Measurements from ENCODE around the gene HGFAC. TPM values are rescaled to one million over a fixed set of nuclear protein-coding genes. Genes with fewer than 3 reads are reported as not detected.

The HGFAC gene
- total and polyA plus RNA-seq, 10 of the 15 experiments (the other 5 are each of a cell fraction or from before 2014, with no cell fraction given), result 0.38 TPM; not detected in 9

DNA sequence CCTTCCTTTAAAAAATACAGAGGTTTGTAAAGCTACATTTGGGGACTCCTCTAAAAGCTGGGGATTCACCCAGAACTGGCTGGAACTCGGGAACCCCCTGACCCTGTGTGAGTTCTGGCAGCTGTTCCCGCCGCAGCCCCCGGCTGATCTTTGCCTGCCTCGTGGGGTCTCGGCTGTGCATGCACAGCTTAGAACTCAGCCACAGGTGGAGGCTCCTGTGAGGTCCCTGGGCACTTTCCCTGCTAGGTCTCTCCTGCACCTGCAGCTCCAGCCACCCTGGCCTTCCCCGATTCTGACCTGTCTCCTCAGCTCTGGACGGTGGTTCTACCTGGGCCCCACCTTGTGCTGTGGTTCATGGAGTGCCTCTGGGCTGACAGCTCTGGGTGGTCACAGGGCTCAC, 48.6 kb upstream of the HGFAC start (continued):
- TF ChIP-seq, protein P1, sequence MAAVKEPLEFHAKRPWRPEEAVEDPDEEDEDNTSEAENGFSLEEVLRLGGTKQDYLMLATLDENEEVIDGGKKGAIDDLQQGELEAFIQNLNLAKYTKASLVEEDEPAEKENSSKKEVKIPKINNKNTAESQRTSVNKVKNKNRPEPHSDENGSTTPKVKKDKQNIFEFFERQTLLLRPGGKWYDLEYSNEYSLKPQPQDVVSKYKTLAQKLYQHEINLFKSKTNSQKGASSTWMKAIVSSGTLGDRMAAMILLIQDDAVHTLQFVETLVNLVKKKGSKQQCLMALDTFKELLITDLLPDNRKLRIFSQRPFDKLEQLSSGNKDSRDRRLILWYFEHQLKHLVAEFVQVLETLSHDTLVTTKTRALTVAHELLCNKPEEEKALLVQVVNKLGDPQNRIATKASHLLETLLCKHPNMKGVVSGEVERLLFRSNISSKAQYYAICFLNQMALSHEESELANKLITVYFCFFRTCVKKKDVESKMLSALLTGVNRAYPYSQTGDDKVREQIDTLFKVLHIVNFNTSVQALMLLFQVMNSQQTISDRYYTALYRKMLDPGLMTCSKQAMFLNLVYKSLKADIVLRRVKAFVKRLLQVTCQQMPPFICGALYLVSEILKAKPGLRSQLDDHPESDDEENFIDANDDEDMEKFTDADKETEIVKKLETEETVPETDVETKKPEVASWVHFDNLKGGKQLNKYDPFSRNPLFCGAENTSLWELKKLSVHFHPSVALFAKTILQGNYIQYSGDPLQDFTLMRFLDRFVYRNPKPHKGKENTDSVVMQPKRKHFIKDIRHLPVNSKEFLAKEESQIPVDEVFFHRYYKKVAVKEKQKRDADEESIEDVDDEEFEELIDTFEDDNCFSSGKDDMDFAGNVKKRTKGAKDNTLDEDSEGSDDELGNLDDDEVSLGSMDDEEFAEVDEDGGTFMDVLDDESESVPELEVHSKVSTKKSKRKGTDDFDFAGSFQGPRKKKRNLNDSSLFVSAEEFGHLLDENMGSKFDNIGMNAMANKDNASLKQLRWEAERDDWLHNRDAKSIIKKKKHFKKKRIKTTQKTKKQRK (IDR thresholded peaks at IDR 0.05; ENCODE audit: low read depth, low read length), result no peak
- TF ChIP-seq, protein P2, sequence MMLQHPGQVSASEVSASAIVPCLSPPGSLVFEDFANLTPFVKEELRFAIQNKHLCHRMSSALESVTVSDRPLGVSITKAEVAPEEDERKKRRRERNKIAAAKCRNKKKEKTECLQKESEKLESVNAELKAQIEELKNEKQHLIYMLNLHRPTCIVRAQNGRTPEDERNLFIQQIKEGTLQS (IDR thresholded peaks at IDR 0.05; ENCODE audit: borderline replicate concordance, extremely low read depth, low read depth, low read length), result no peak

DNA sequence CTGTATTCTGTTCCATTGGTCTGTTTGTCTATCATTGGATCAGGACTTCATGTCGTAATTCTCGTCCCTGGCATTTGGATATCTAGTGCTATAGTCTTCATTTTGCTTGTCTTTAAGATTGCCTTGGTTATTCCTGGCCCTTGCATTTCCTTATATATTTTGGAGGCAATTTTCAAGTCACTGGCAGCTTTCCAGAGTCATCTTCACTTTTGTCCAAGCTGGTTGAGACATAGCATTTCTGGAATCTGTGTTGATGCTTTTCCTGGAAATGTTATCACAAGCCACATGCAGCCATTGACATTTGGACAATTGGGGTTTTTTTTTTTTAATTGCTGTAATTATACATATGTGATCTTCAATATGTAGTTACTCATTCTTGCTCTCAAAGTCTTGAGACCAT, 45.2 kb upstream of the HGFAC start:
- 0% methylated on average over 2 of the region's 2 CpGs for WGBS (ENCODE audit: insufficient coverage, insufficient replicate concordance, low lambda C conversion rate, missing lambda C conversion rate)
- ChIA-PET POLR2A (no interaction called here), SMC1A (ENCODE audit: uncharacterized antibody, unreplicated experiment) (no interaction called here), RAD21 (ENCODE audit: unreplicated experiment) (no interaction called here), CTCF (no interaction called here)
- in situ Hi-C loops (cut with MboI) (no loop called here), intact Hi-C loops (cut with micrococcal nuclease; ENCODE audit: unreplicated experiment) (no loop called here)
- no peaks in the 10 kb centered on the region for H3K36me3 ChIP-seq (ENCODE audit: control insufficient read depth in 2 of 2, insufficient read depth in 2 of 2, low read length in 1 of 2)
- BruUV-seq (replicated peaks), result no TSS peak
- no peaks in the 10 kb centered on the region for H4K20me1 ChIP-seq (ENCODE audit: control insufficient read depth, insufficient read depth)
- H3K27ac ChIP-seq (ENCODE audit: control insufficient read depth, insufficient read depth), result no peak overlapping the region
- no peak overlapping the region for H2AFZ ChIP-seq (ENCODE audit: control insufficient read depth, low read depth, low read length)
- H3K9me3 ChIP-seq (replicated peaks; ENCODE audit: control insufficient read depth, insufficient read depth, low read length), result no peaks in the 10 kb centered on the region; the same call in 2 of the 3 replicates
- DNase-seq (ENCODE audit: low read depth, low spot score) (no peak), ATAC-seq (no peak), FAIRE-seq (no peak)
- no peak overlapping the region for H3K4me3 ChIP-seq
- H3K9ac ChIP-seq (ENCODE audit: control insufficient read depth, insufficient read depth, low read length), result no peak overlapping the region
- no peaks in the 10 kb centered on the region for H3K27me3 ChIP-seq (replicated peaks in 1 of 2; ENCODE audit: control insufficient read depth in 2 of 2, insufficient read depth in 2 of 2, low read length in 1 of 2)
- no peaks in the 10 kb centered on the region for H3K79me2 ChIP-seq (ENCODE audit: control insufficient read depth, insufficient read depth, low read length)
- H3K4me1 ChIP-seq (ENCODE audit: control insufficient read depth, insufficient read depth, low read length), result no peaks in the 10 kb centered on the region; the same call in 1 of the 2 replicates
- H3K4me2 ChIP-seq (ENCODE audit: control insufficient read depth, insufficient read depth), result no peak overlapping the region
- TF ChIP-seq EGR1 (IDR thresholded peaks at IDR 0.05; ENCODE audit: borderline replicate concordance in 1 of 2, low read depth in 2 of 2, low read length in 2 of 2), result no peak
- no peak for TF ChIP-seq CBX3 (IDR thresholded peaks at IDR 0.05; ENCODE audit: borderline replicate concordance, low read depth)
- TF ChIP-seq EP300 (IDR thresholded peaks at IDR 0.05; ENCODE audit: borderline replicate concordance in 1 of 2, control insufficient read depth in 1 of 2, low read depth in 2 of 2, low read length in 2 of 2), result no peak
- TF ChIP-seq POLR2AphosphoS2 (IDR thresholded peaks at IDR 0.05; ENCODE audit: low read depth, low read length), result no peak
- no peak for TF ChIP-seq FOS (IDR thresholded peaks at IDR 0.05; ENCODE audit: borderline replicate concordance, extremely low read depth, insufficient read length)
- TF ChIP-seq GABPA (IDR thresholded peaks at IDR 0.05; ENCODE audit: low read depth), result no peak
- TF ChIP-seq, protein P3, sequence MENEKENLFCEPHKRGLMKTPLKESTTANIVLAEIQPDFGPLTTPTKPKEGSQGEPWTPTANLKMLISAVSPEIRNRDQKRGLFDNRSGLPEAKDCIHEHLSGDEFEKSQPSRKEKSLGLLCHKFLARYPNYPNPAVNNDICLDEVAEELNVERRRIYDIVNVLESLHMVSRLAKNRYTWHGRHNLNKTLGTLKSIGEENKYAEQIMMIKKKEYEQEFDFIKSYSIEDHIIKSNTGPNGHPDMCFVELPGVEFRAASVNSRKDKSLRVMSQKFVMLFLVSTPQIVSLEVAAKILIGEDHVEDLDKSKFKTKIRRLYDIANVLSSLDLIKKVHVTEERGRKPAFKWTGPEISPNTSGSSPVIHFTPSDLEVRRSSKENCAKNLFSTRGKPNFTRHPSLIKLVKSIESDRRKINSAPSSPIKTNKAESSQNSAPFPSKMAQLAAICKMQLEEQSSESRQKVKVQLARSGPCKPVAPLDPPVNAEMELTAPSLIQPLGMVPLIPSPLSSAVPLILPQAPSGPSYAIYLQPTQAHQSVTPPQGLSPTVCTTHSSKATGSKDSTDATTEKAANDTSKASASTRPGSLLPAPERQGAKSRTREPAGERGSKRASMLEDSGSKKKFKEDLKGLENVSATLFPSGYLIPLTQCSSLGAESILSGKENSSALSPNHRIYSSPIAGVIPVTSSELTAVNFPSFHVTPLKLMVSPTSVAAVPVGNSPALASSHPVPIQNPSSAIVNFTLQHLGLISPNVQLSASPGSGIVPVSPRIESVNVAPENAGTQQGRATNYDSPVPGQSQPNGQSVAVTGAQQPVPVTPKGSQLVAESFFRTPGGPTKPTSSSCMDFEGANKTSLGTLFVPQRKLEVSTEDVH (IDR thresholded peaks at IDR 0.05; ENCODE audit: low read depth, partially characterized antibody), result no peak
- TF ChIP-seq STAT1 (conservative IDR thresholded peaks at IDR 0.05), result no peak
- no peak for TF ChIP-seq POU2F2 (IDR thresholded peaks at IDR 0.05; ENCODE audit: borderline replicate concordance, low read depth, low read length)
- TF ChIP-seq, protein P4, sequence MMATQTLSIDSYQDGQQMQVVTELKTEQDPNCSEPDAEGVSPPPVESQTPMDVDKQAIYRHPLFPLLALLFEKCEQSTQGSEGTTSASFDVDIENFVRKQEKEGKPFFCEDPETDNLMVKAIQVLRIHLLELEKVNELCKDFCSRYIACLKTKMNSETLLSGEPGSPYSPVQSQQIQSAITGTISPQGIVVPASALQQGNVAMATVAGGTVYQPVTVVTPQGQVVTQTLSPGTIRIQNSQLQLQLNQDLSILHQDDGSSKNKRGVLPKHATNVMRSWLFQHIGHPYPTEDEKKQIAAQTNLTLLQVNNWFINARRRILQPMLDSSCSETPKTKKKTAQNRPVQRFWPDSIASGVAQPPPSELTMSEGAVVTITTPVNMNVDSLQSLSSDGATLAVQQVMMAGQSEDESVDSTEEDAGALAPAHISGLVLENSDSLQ (IDR thresholded peaks at IDR 0.05), result no peak
- TF ChIP-seq CEBPB (IDR thresholded peaks at IDR 0.05; ENCODE audit: borderline replicate concordance in 1 of 2, low read depth in 2 of 2, low read length in 2 of 2), result no peak
- no peak for TF ChIP-seq SMAD5 (IDR thresholded peaks at IDR 0.05; ENCODE audit: low read depth)
- TF ChIP-seq KAT2A (conservative IDR thresholded peaks at IDR 0.05; ENCODE audit: control insufficient read depth, low read depth, low read length), result no peak

Data from GM12878 (cell line).